Neural progenitor cell (in vitro differentiated cells): ENCODE data around the gene RAB40A.

Experiments
- CTCF ChIP-seq: fragments of 200-600 bp; sonication (generic); IDR thresholded peaks from 2 replicates; pipeline ENCODE4 v1.5.1; 2017; ENCODE audit warnings: antibody characterized with exemption, mild to moderate bottlenecking
- EZH2 ChIP-seq: fragments of 200-600 bp; sonication (generic); IDR thresholded peaks from 2 replicates; pipeline ENCODE4 v1.6.1; 2017; ENCODE audit warnings: antibody characterized with exemption, mild to moderate bottlenecking, moderate library complexity

GRCh38 chrX:103549916-103550315 lies 30.6 kb upstream of the RAB40A start:
- no peak for TF ChIP-seq CTCF
- no peak for TF ChIP-seq EZH2
